Measurements from ENCODE around the gene PCGF3.
"Not testable (repeated sequence)": the region's sequence is repeated elsewhere in the genome, so short reads cannot be mapped to it uniquely, and the experiment has no call there.

PCGF3 gene

DNA sequence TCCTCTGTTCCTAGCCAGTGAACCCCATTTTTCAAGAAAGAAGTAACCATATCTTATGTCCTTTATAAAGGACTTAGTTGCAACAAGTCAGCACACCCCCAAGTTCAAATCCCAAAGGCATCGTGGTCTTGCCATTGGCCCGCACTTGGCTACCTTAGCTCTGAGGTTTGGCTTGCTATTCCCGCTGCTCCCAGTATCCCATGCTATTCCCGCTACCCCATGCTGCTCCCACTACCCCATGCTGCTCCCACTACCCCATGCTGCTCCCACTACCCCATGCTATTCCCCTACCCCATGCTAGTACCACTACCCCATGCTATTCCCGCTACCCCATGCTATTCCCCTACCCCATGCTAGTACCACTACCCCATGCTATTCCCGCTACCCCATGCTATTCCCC is 37.4 kb upstream of the PCGF3 start:
- not testable (repeated sequence) for DNase-seq

DNA sequence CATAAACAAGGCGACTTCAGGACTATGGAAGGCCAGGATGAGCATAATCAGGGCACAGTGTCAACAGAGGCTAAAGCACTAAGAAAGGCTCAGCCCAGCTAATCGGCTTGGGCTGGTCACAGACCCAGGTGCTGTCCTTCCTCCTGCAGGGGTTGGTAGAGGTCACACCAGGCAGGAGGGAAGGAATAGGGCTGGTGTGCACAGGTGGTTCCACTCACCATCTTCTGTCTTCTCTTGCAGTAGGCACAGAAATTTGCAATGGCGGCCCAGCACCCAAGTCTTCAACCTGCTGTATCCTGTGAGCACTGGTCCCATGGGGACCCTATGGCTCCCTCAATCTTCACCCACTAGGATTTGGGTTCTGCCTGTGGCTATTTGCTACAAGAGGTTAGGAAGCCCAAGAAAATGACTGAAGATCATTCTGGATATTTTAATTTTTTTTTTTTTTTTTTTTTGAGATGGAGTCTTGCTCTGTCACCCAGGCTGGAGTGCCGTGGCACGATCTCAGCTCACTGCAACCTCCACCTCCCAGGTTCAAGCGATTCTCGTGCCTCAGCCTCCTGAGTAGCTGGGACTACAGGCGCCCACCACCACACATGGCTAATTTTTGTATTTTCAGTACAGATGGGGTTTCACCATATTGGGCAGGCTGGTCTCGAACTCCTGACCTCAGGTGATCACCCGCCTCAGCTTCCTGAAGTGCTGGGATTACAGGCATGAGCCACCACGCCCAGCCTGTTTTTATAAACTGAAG is 35.6 kb upstream of the PCGF3 start:
- not testable (repeated sequence) for DNase-seq

DNA sequence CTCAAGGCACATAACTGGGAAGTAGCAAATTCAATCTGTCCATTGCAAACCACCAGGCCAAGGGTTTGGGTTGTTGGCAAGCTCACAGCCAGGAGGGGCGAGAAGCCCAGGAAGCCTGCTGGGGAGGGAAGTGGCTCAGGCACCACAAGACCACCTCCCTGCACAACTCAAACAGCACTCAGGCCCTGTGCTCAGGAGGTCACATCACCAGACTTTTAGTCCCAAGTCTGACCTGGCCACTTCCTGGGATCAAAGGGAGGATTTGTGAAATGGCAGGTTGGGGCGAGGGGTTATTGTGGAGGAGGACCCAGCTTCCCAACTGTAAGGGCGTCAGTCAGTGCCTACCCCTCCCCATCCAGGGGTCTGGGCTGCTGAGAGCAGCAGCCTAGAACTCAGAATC is 33.9 kb upstream of the PCGF3 start:
- no peak for DNase-seq

DNA sequence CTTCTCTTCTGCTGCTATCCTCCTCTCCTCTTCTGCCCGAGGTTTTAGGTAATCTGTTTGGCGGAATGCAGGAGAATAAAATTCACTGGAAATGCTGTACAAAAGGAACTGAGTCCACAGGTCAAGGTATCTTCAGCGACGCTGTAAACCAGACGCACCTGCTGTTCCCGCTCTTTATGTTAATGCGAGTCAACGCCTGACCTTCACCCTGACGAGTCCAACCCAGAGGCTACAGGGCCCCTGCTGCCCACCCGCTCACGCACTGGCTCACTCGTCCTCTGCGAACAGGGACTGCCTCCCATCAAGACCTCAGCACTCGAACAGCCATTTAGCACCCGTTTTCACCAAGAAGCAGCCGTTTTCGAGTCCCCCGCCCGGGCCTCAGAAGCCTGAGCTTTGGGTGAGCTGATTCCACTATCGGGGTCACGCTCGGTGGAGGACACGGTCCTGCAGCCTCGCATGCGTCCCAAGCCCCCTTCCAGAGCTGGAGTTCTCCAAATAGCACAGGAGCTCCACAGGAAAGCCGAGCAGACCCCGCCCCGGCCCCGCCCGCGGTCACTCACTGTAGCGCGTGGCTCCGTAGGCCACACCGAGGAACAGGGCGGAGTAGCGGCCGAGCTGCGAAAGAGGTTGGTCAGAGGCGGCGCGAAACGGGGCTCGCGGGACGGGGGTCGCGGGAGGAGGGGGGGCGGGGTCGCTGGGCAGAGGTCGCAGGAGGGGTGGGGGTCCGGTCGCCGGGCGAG is 32.1 kb upstream of the PCGF3 start:
- no peak for DNase-seq

DNA sequence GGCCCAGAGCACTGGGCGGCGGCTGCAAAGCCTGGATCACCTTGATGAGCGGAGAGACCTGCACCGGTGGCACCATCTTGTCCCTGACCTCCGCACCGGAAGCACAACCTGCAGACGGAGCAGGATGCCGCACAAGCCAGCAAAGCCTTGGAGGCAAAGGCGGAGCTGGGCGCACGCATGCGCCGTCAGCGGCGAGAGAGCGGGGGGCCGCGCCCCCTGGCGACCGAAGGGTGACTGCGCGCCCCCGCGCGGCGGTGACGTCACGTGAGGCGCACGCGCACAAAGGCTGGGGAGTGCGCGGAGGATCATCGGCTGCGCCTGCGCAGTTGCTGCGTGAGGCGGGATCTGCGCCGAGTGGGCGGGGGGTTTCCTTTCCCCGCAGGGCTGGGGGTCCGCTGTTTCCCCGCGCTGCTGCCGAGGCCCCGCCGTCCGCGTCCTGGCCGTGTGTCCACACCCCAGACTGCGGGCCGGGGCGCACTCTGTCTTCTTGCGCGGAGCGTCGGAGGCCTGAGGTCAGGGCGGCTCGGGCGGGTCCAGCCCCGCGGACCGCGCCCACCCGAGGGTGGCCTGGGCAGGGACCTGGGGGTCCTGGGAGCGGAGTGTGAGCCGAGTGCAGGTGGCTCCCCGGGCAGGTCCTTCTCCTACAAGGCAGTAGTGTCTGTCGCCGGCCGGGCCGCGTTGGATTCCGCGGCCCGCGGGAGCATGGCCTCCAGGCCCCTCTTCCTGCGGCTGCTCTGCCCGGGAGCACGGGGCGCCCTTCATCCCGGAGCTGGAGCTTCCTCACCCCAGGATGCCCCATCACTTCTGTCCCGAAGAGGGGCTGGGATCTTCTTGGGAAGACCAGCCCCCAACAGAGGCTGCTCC is 31.2 kb upstream of the PCGF3 start, which contains the start of the genes ATP5ME and MYL5:
Gene ATP5ME, minus strand, starts transcription at position 105 of the 864 bp plus-strand sequence. Its CDS starts 29 bp downstream, at position 76.
Gene MYL5, plus strand, starts transcription at position 371 of the 864 bp plus-strand sequence. CDS start 3,485 bp downstream, outside the sequence.
- DNase-seq = peak; percentile 95

DNA sequence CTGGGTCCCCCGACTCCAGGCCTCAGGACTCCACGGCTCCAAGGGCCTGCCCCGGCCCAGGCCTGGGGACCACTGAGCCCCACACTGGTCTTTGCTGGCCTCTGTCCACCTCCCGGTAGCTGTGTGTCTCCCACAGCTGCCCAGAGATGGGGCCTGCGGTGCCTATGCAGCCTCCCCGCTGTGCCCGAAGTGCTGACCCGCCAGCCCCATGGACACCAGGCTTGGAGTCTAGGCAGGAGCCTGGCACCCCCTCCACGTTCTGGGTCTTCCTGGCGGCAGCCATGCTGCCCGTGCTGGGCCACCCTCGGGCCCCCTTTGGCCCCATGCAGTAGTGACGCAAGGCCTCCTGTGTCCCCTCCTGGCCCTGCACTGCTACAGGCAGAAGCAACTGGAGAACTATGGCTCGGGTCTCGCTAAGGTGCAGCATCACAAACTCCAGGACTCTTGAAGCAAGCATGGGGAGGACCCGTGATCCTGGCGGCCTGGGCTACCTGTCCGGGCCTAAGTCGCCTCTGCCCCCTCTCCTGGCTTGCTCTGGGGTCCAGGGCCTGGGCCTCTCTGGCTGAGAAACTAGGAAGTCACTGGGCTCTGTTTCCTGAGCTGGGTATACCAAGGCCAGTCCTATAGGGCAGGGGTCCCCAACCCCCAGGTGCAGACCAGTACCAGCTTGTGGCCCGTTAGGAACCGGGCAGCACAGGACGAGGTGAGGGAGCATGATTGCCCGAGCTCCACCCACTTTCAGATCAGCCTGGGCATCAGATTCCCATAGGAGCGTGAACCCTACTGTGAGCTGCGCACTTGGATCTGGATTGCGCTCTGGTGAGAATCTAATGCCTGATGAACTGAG is 30.4 kb upstream of the PCGF3 start:
- no peak for DNase-seq

DNA sequence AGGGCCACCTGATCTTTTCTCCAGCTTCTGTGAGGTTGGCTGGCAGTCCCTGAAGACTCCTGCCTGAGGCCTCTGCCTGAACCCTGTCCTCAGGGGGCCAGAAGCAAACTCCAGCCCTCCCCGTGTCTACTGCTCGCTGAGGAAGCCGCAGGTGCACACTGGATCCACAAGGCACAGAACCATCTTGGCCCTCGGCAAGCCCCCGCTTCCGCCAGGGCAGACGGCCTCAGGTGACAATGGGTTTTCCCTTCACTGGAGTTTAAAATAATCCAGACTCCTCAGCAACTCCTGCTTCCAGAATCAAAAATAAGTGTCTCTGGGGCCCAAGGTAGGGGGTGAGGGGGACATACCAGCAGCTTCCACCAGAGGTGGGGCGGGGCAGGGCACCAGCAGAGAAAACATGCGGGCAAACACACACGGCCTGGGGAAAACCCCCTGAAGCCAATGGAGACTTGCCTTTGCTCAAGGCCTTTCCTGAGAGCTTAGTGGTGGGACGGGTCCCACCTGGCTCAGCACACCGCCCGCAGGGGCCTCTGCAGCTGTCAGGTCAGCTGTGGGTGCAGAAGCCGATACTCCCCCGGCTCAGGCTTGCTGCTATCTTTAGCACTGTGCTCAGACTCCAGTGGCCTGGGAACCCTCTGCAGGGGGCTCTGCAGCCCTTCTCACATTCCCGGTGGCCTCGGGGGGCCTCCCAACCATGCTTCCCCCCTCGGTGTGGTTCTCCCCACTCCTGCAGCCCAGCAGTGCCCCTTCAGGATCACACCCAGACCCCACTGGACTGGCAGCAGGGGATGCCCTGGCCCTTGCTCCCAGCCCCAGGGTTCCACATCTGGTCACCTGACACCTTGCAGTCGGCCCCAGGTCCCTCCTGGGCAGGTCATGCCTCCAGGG is 29.4 kb upstream of the PCGF3 start:
- no peak for DNase-seq

DNA sequence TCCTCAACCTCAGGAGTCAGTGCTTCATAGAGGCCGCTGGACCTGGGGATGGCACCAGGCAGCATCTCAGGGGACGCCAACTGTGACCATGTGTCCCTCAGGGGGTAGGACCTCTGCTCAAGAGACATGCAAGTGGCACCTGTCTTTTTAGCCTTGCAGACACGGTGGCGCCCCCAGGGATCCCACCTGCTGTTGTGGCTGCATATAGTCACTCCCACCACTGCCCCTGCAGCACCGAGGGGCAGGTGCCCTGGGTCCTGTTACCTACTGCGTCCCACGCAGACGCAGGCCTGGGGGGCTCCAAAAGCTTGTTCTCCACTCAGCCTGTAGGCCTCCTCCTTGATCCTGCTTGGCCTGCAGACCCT is 28.8 kb upstream of the PCGF3 start:
- no peak for DNase-seq

DNA sequence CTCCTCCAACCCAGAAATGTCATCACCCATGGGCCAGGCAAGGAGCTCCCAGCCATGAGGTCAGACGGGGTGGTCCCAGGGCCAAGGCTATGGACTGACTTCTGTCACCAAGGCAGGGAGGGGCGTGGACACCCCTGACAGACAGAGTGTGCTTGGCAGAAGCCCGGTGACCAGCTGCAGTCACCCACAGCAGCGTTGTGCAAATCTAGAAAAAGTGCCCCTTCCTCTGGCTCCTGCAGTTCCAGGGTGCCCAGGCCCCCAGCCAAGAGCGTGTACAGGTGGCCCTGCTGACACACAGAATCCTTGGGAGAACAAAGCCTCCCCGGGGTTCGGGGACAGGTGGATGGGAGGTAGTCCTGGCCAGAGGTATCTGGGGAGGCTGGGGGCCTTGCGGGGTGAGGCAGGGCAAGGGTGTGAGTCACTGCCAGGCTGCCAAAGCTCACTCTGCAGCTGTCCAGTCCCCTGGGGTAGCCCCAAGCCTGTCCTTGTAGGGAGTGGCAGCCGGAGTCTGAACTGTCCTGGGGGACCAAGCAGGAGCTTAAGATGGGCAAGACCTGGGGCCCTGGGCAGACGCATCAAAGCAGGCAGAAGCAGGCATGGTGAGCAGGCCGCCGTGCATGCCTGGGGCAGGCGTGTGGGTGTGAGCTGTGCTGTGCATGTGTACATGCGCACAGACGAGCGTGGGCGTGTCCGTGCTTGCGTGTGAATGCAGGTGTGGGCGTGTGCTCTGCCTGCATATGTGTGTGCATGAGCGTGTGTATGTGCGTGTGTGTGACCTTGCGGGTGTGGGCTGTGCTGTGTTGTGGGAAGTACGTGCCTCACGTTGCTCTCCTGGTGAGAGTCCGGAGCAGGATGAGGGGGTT is 28.0 kb upstream of the PCGF3 start:
- no peak for DNase-seq

DNA sequence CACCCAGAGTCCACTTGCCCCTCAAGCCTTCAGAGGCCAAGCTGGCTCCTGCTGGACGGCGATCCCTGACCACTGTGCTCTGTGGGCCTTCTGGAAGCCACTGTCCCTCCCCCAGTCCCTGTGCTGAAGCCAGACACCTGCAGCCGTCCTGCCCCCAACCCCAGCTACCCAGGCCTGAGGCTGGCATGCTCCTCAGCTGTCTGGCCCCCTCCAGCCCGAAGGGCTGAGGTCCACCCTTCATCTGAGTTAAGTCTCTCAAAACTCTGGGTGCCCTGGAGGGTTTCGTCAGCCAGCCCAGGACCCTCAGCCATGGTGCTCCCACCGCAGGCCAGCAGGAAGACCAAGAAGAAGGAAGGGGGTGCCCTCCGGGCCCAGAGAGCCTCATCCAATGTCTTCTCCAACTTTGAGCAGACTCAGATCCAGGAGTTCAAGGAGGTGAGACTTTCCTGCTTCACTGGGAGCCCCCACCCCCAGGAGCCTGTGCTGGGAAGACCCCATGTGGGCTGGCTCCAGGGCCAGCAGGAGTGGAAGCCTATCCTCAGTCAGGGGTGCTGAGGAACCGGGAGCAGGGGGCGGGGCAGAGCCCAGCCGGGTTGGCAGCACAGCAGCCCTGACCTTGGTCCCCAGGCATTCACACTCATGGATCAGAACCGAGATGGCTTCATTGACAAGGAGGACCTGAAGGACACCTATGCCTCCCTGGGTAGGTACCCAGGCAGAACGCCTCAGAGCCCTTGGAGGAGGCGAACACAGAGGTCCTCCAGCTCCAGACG is 27.1 kb upstream of the PCGF3 start:
- DNase-seq = no peak

DNA sequence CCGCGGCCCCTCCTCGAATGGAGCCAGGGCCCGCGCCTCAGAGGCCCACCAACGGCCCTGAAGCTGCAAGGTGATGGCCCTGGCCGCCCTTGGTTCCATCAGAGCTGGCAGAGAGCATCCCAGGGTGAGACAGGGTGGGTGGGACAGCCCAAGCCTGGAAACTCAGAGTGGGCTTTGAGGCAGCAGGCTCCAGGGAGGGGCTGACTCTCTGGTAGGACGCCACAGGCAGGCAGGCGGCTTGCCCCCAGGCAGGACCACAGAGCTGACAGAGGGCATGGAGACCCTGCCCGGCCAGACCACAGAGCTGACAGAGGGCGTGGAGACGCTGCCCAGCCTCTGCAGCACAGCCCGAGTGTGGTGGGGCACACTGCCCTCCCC is 26.5 kb upstream of the PCGF3 start:
- DNase-seq = no peak

DNA sequence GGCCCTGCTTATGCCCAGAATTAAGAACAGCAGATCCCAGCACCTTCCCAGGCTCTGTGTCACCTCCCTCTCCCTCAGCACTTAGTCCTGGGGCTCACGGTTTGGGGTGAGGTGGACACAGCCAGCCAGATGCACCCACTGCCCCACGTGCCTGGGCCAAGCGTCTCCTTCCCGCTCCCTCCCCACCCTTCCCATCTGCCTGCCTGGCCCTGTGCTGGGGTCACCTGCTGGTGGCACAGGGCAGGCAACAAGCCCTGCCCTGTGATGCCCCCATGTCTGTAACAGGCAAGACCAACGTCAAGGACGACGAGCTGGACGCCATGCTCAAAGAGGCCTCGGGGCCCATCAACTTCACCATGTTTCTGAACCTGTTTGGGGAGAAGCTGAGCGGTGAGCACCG is 26.0 kb upstream of the PCGF3 start:
- no peak for DNase-seq

DNA sequence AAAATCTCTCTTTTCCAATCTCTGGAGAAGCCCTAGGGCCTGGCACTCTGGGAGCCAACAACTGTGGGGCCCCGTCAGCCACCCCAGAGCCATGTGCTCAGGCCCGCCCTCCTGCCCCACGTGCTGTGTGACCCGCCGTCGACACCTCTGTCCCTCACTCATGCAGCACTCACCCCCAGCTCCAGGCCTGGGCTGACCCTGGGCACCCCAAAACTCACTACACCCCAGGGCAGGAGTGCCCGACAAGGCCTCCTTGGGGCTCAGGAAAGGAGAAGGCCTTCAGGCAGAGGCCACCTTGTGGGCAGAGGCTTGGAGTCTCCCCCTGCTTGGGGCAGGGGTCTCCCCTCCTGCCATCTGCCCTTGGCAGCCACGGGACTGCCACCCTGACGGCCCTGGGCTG is 25.5 kb upstream of the PCGF3 start:
- no peak for DNase-seq

DNA sequence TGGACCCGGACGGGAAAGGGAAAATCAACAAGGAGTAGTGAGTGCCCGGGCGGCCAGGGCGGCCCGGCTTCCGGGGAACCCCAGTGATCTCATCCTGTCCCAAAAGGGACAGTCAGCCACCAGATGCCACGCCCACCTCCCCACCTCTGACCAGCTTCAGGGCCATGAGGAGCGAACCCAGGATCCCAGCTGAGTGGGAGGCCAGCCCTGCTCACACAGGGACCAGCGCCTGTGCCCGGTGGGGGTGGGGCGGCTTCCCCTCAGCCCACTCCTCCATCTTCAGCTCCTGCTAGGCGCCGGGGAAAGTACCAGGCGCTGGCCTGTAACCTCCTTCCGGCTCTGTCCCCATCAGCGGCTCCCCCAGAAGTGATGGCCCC is 25.1 kb upstream of the PCGF3 start:
- no peak for DNase-seq

DNA sequence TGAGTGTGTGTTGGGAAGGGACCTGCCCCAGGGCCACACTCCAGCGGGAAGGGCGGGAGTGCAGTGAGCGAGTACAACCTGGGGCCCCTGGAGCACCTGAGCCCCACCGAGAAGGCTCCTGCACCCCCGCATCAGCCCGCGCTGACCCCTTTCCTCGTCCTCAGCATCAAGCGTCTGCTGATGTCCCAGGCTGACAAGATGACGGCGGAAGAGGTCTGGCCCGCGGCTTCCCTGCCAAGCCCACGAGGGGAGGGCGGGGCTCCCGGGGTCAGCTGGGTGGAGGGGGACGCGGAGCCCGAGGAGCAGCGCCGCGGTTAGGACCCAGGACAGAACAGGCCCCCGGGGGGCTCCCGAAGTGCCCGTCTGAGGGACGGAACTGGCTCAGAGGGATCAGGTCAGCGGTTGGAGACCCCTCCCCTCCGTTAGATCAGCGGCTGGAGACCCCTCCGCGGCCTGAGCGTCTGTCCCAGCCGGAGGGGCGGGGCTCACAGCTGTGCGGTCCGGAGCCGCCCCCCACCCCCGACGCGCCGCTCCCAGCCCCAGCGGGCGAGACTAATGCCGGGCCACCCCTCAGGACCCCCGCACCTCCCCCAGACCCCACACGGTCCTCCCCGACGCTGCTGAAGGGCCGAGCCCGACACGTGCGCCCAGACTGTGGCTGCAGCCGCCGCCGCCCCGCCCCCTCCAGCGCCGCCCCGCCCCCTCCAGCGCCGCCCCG is 24.5 kb upstream of the PCGF3 start:
- DNase-seq = no peak

DNA sequence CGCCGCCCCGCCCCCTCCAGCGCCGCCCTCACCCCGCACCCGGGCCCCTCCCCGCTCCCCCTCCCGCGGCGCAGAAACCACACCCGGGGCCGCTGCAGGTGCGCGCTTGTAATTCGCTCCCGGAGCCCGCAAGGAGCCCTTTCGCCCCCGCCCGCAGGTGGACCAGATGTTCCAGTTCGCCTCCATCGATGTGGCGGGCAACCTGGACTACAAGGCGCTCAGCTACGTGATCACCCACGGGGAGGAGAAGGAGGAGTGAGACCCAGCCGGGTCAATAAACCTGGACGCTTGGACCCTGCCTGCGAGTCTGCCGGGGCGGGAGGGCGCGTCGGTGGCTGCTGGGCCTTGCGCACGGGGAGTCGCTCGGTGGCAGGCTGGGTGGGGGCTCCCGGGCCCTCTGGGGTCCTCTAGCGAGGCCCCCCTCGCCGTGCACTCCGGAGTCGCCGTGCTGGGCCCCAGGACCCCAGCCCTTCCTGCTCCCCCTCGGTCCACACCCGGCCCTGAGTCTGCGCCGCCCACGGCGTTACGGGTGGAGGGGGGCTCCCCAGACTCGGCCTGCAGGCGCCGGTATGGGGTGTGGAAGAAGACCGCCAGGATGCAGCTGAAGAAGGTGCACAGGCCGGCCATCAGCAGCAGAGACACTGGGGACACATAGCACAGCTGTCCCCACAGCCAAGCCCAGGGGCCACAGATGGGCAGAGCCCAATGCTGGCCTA is 23.7 kb upstream of the PCGF3 start:
- peak; percentile 75 for DNase-seq

DNA sequence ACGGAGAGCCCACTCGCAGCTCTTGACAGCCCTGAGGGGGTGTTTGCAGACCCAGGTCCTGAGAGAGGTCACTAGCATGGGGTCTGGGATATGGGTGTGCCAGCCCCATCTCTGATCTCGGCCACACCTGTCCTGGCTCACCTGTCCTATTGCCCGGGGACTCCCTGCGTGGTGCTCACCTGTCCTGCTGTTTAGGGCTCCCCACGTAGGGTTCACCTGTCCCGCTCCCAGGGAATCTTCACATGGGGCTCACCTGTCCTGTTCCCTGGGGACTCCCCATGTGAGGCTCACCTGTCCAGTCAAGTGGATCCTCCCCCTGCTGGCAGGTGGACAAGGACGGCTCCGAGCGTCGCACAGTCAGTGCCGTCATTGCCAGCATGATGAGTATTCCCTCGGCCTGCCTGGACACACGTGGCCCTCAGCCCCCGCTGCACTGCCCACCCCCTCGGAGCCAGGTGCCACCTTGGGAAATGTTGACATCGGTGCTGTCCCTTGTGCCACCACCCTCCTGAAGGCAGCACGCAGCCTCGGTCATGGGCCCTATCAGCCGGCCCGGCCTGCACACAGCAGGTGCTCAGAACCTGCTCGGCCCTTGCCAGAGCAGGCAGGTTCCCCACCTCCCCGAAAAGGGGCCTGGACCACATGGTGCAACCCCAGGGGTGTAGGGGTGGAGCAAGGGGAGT is 23.0 kb upstream of the PCGF3 start:
- DNase-seq = no peak

Data from NCI-H1436 (cell line).